ENCODE results near the gene LIMK1. TPM values are rescaled to one million over a fixed set of nuclear protein-coding genes. Genes with fewer than 3 reads are reported as not detected.

Gene LIMK1
- total RNA-seq, 4 donors from 2014 or later: 10.4 to 31.0 (median 14.6) TPM

GRCh38 chr7:74095135-74095534, 11.5 kb downstream of the LIMK1 start:
- ATAC-seq (ENCODE audit: low FRiP score) (no peak), DNase-seq (ENCODE audit: low spot score) (no peak)
- no peak for TF ChIP-seq CTCF (IDR thresholded peaks at IDR 0.05)

- DNase-seq (ENCODE audit: low spot score) (no peak), ATAC-seq (ENCODE audit: low FRiP score) (no peak)
- TF ChIP-seq CTCF (IDR thresholded peaks at IDR 0.05): no peak
Observed at GRCh38 chr7:74097937-74098614, 14.5 kb downstream of the LIMK1 start.

- no peak for TF ChIP-seq CTCF (IDR thresholded peaks at IDR 0.05)
- DNase-seq (ENCODE audit: low spot score) (no peak), ATAC-seq (ENCODE audit: low FRiP score) (no peak)
Observed at GRCh38 chr7:74099031-74099430, 15.4 kb downstream of the LIMK1 start.

GRCh38 chr7:74101061-74101681, 17.6 kb downstream of the LIMK1 start:
- ATAC-seq (ENCODE audit: low FRiP score) (no peak), DNase-seq (ENCODE audit: low spot score) (no peak)
- TF ChIP-seq CTCF (IDR thresholded peaks at IDR 0.05): no peak

GRCh38 chr7:74103219-74103772, 19.7 kb downstream of the LIMK1 start:
- no peak for ATAC-seq (ENCODE audit: low FRiP score)
- no peak for DNase-seq (ENCODE audit: low spot score)
- TF ChIP-seq CTCF (IDR thresholded peaks at IDR 0.05): no peak

- TF ChIP-seq CTCF (IDR thresholded peaks at IDR 0.05): no peak
Observed at GRCh38 chr7:74104702-74105101, 21.1 kb downstream of the LIMK1 start.

GRCh38 chr7:74105992-74106391, 22.4 kb downstream of the LIMK1 start:
- TF ChIP-seq CTCF (IDR thresholded peaks at IDR 0.05): no peak
- no peak for ATAC-seq (ENCODE audit: low FRiP score)
- no peak for DNase-seq (ENCODE audit: low spot score)

More at GRCh38 chr7:74104702-74105101, 21.1 kb downstream of the LIMK1 start:
- ATAC-seq (ENCODE audit: low FRiP score) (no peak), DNase-seq (ENCODE audit: low spot score) (no peak)
